ENCODE data around the gene FCAMR. TPM values are rescaled to one million over a fixed set of nuclear protein-coding genes. Genes with fewer than 3 reads are reported as not detected.

FCAMR gene
- total RNA-seq, 1 donor from 2014 or later = not detected

GRCh38 chr1:206929524-206929923 lies 40.7 kb downstream of the FCAMR start:
- Histone ChIP-seq H3K9me3 (ENCODE audit: insufficient read depth, low read depth, low read length) (no peaks in the 10 kb centered on the region), H3K4me1 (ENCODE audit: insufficient read depth, low read length) (no peaks in the 10 kb centered on the region), H3K27ac (ENCODE audit: low read depth, low read length) (no peak overlapping the region), H3K4me2 (ENCODE audit: low read length) (no peak overlapping the region), H3K79me2 (ENCODE audit: insufficient read depth, low read length) (no peaks in the 10 kb centered on the region), H2AFZ (ENCODE audit: low read depth, low read length) (no peak overlapping the region), H3K27me3 (ENCODE audit: insufficient read depth, low read length) (no peaks in the 10 kb centered on the region), H4K20me1 (ENCODE audit: insufficient read depth, low read length) (no peaks in the 10 kb centered on the region), H3K9ac (ENCODE audit: low read length) (no peak overlapping the region), H3K36me3 (ENCODE audit: insufficient read depth, low read length) (no peaks in the 10 kb centered on the region), H3K4me3 (ENCODE audit: insufficient read depth, low read depth, low read length) (no peak overlapping the region)
- no peaks in the 10 kb centered on the region for H3K4me1 Mint-ChIP-seq (ENCODE audit: low read depth, unreplicated experiment)
- H3K9me3 Mint-ChIP-seq (ENCODE audit: unreplicated experiment) = peaks cover 2% of the 10 kb centered on the region
- FAIRE-seq (no peak), DNase-seq (ENCODE audit: low read depth) (no peak)
- peaks cover 5% of the 10 kb centered on the region for H3K27me3 Mint-ChIP-seq (ENCODE audit: low read depth, unreplicated experiment)
- no peaks in the 10 kb centered on the region for H3K36me3 Mint-ChIP-seq (ENCODE audit: low read depth, unreplicated experiment)
- H3K4me3 Mint-ChIP-seq (ENCODE audit: unreplicated experiment) = no peak overlapping the region
- TF ChIP-seq CTCF (IDR thresholded peaks at IDR 0.05; ENCODE audit: insufficient read depth, low read depth, low read length) = no peak
- no peak for TF ChIP-seq EZH2 (IDR thresholded peaks at IDR 0.05; ENCODE audit: insufficient read depth, low read length)
- H3K27ac Mint-ChIP-seq (ENCODE audit: unreplicated experiment) = no peak overlapping the region

GRCh38 chr1:206926286-206926685 lies 44.0 kb downstream of the FCAMR start:
- H4K20me1 ChIP-seq (ENCODE audit: insufficient read depth, low read length) = no peaks in the 10 kb centered on the region
- H2AFZ ChIP-seq (ENCODE audit: low read depth, low read length) = no peak overlapping the region
- FAIRE-seq = no peak
- no peak overlapping the region for H3K4me3 Mint-ChIP-seq (ENCODE audit: unreplicated experiment)
- H3K4me3 ChIP-seq (ENCODE audit: insufficient read depth, low read depth, low read length) = no peak overlapping the region
- peaks cover 3% of the 10 kb centered on the region for H3K9me3 ChIP-seq (ENCODE audit: insufficient read depth, low read depth, low read length)
- peaks cover 6% of the 10 kb centered on the region for H3K27me3 Mint-ChIP-seq (ENCODE audit: low read depth, unreplicated experiment)
- H3K36me3 ChIP-seq (ENCODE audit: insufficient read depth, low read length) = no peaks in the 10 kb centered on the region
- H3K4me2 ChIP-seq (ENCODE audit: low read length) = no peak overlapping the region
- H3K4me1 Mint-ChIP-seq (ENCODE audit: low read depth, unreplicated experiment) = no peaks in the 10 kb centered on the region
- no peaks in the 10 kb centered on the region for H3K4me1 ChIP-seq (ENCODE audit: insufficient read depth, low read length)
- H3K27ac Mint-ChIP-seq (ENCODE audit: unreplicated experiment) = no peak overlapping the region
- peaks cover 3% of the 10 kb centered on the region for H3K27me3 ChIP-seq (ENCODE audit: insufficient read depth, low read length)
- no peak for DNase-seq (ENCODE audit: low read depth)
- H3K36me3 Mint-ChIP-seq (ENCODE audit: low read depth, unreplicated experiment) = no peaks in the 10 kb centered on the region
- H3K9me3 Mint-ChIP-seq (ENCODE audit: unreplicated experiment) = peaks cover 2% of the 10 kb centered on the region
- H3K27ac ChIP-seq (ENCODE audit: low read depth, low read length) = no peak overlapping the region
- H3K9ac ChIP-seq (ENCODE audit: low read length) = no peak overlapping the region
- TF ChIP-seq CTCF (IDR thresholded peaks at IDR 0.05; ENCODE audit: insufficient read depth, low read depth, low read length) = no peak
- TF ChIP-seq EZH2 (IDR thresholded peaks at IDR 0.05; ENCODE audit: insufficient read depth, low read length) = no peak
- H3K79me2 ChIP-seq (ENCODE audit: insufficient read depth, low read length) = no peaks in the 10 kb centered on the region

GRCh38 chr1:206925106-206925736 lies 45.0 kb downstream of the FCAMR start:
- Histone ChIP-seq H3K27me3 (ENCODE audit: insufficient read depth, low read length) (peaks cover 3% of the 10 kb centered on the region), H4K20me1 (ENCODE audit: insufficient read depth, low read length) (no peaks in the 10 kb centered on the region), H2AFZ (ENCODE audit: low read depth, low read length) (no peak overlapping the region), H3K4me2 (ENCODE audit: low read length) (no peak overlapping the region), H3K4me1 (ENCODE audit: insufficient read depth, low read length) (no peaks in the 10 kb centered on the region), H3K79me2 (ENCODE audit: insufficient read depth, low read length) (no peaks in the 10 kb centered on the region), H3K9ac (ENCODE audit: low read length) (no peak overlapping the region), H3K36me3 (ENCODE audit: insufficient read depth, low read length) (no peaks in the 10 kb centered on the region), H3K27ac (ENCODE audit: low read depth, low read length) (no peak overlapping the region), H3K4me3 (ENCODE audit: insufficient read depth, low read depth, low read length) (no peak overlapping the region), H3K9me3 (ENCODE audit: insufficient read depth, low read depth, low read length) (peaks cover 3% of the 10 kb centered on the region)
- peaks cover 14% of the 10 kb centered on the region for H3K27me3 Mint-ChIP-seq (ENCODE audit: low read depth, unreplicated experiment)
- no peaks in the 10 kb centered on the region for H3K4me1 Mint-ChIP-seq (ENCODE audit: low read depth, unreplicated experiment)
- H3K27ac Mint-ChIP-seq (ENCODE audit: unreplicated experiment) = no peak overlapping the region
- DNase-seq (ENCODE audit: low read depth) (no peak), FAIRE-seq (no peak)
- TF ChIP-seq EZH2 (IDR thresholded peaks at IDR 0.05; ENCODE audit: insufficient read depth, low read length) (no peak), CTCF (IDR thresholded peaks at IDR 0.05; ENCODE audit: insufficient read depth, low read depth, low read length) (no peak)
- peaks cover 2% of the 10 kb centered on the region for H3K9me3 Mint-ChIP-seq (ENCODE audit: unreplicated experiment)
- H3K36me3 Mint-ChIP-seq (ENCODE audit: low read depth, unreplicated experiment) = no peaks in the 10 kb centered on the region
- H3K4me3 Mint-ChIP-seq (ENCODE audit: unreplicated experiment) = no peak overlapping the region

All from astrocyte (in vitro differentiated cells and primary cell).